NT2/D1 (cell line): ENCODE measurements around the gene PTPRN2.

Experiments
- YY1 ChIP-seq: IDR thresholded peaks from 2 replicates; pipeline ENCODE4 v1.6.1; 2011; ENCODE audit not compliant: insufficient read length, insufficient read depth
- ZNF274 ChIP-seq: IDR thresholded peaks from 2 replicates; pipeline ENCODE4 v1.6.1; 2011; ENCODE audit warnings: mild to moderate bottlenecking, low read depth, low read length

GRCh38 chr7:158573310-158573709 is 14.3 kb downstream of the PTPRN2 start:
- TF ChIP-seq ZNF274, result no peak
- no peak for TF ChIP-seq YY1
